H1 (cell line): Measurements from ENCODE around the gene PREB. TPM values are rescaled to one million over a fixed set of nuclear protein-coding genes. Genes with fewer than 3 reads are reported as not detected.

Source experiments
- CTCF ChIA-PET: fragments of 300-600 bp; sonication (Branson Sonifier 250); formaldehyde crosslinking; loops from one replicate; lab custom pipeline; 2021; ENCODE audit not compliant: partially characterized antibody; lab: Charles Lee
- POLR2A ChIA-PET: fragments of 300-600 bp; sonication (Branson Sonifier 250); formaldehyde crosslinking; loops from one replicate; lab custom pipeline; 2021; ENCODE audit warnings: inconsistent platforms; ENCODE audit not compliant: partially characterized antibody; lab: Charles Lee
- DNase-seq, 2 experiments: peaks; one replicate each; pipeline versions ENCODE4 v3.0.0 to v3.0.0-alpha.2; 2010 to 2022; ENCODE audit warnings: low spot score in 2 of 2, low read depth in 1 of 2, mixed read lengths in 1 of 2
- FAIRE-seq: peaks from 2 replicates; lab custom pipeline; 2011; peaks lifted over from hg19 to GRCh38; lab: Jason Lieb, UNC
- H2AFZ ChIP-seq: 2 replicates; pipeline ENCODE4 v1.8.1; 2012; ENCODE audit warnings: low read length, inconsistent platforms
- H2AK5ac ChIP-seq: 2 replicates; pipeline ENCODE4 v1.6.1; 2013; ENCODE audit warnings: low read depth, low read length
- H2BK120ac ChIP-seq: replicated peaks from 2 replicates; pipeline ENCODE3; 2013; ENCODE audit warnings: low read depth, low read length, inconsistent platforms
- H2BK12ac ChIP-seq: 2 replicates; pipeline ENCODE4 v1.6.1; 2013; ENCODE audit warnings: low read depth, low read length
- H2BK15ac ChIP-seq: 2 replicates; pipeline ENCODE4 v1.6.1; 2013; ENCODE audit warnings: low read length
- H2BK20ac ChIP-seq: 2 replicates; pipeline ENCODE4 v1.6.1; 2013; ENCODE audit warnings: low read length
- H2BK5ac ChIP-seq: 2 replicates; pipeline ENCODE4 v1.6.1; 2013; ENCODE audit warnings: low read depth, low read length
- H3K14ac ChIP-seq: 2 replicates; pipeline ENCODE4 v1.6.1; 2013; ENCODE audit warnings: inconsistent platforms; ENCODE audit not compliant: insufficient read length
- H3K18ac ChIP-seq: 2 replicates; pipeline ENCODE4 v1.6.1; 2013; ENCODE audit warnings: low read length; ENCODE audit errors: extremely low read depth
- H3K23ac ChIP-seq: 2 replicates; pipeline ENCODE4 v1.6.1; 2013; ENCODE audit warnings: inconsistent platforms; ENCODE audit not compliant: insufficient read length
- H3K23me2 ChIP-seq: 2 replicates; pipeline ENCODE4 v1.6.1; 2013; ENCODE audit warnings: low read depth, low read length
- H3K27ac ChIP-seq: 2 replicates; pipeline ENCODE4 v1.6.1; 2011; ENCODE audit warnings: low read depth, low read length, inconsistent platforms
- H3K27me3 ChIP-seq, 4 experiments: replicated peaks in 1 of 4; 1 replicate in 1 of 4; 2 replicates in 3 of 4; pipeline versions ENCODE4 v1.6.1 to v1.8.1; 2011 to 2013; ENCODE audit warnings: low read length in 3 of 4, mild to moderate bottlenecking in 3 of 4, inconsistent platforms in 2 of 4, mixed read lengths in 2 of 4, moderate library complexity in 1 of 4; ENCODE audit not compliant: control insufficient read depth in 3 of 4, insufficient read depth in 3 of 4; ENCODE audit errors: extremely low read depth in 1 of 4
- H3K36me3 ChIP-seq, 4 experiments: 2 replicates each; pipeline versions ENCODE4 v1.6.1 to v1.8.1; 2011 to 2013; ENCODE audit warnings: mild to moderate bottlenecking in 4 of 4, low read length in 3 of 4, moderate library complexity in 2 of 4, control low read depth in 1 of 4, inconsistent platforms in 1 of 4; ENCODE audit not compliant: insufficient read depth in 4 of 4, control insufficient read depth in 2 of 4
- H3K4ac ChIP-seq: replicated peaks from 2 replicates; pipeline ENCODE3; 2013; ENCODE audit warnings: low read length, low read depth, mixed read lengths, inconsistent platforms; ENCODE audit not compliant: insufficient read length
- H3K4me1 ChIP-seq, 4 experiments: replicated peaks in 1 of 4; 1 replicate in 1 of 4; 2 replicates in 3 of 4; pipeline versions ENCODE4 v1.6.1 to v1.8.1; 2011 to 2013; ENCODE audit warnings: low read length in 3 of 4, inconsistent platforms in 2 of 4, mixed read lengths in 1 of 4; ENCODE audit not compliant: insufficient read depth in 4 of 4, control insufficient read depth in 3 of 4
- H3K4me2 ChIP-seq, 2 experiments: 2 replicates each; pipeline versions ENCODE4 v1.6.1 to v1.8.1; 2011 to 2013; ENCODE audit warnings: low read depth in 2 of 2, low read length in 2 of 2, control low read depth in 1 of 2, inconsistent platforms in 1 of 2, mild to moderate bottlenecking in 1 of 2; ENCODE audit not compliant: insufficient read depth in 1 of 2
- H3K4me3 ChIP-seq, 4 experiments: fragments of 200-600, 300-600 bp in 1 of 4; sonication (generic), shearing (Covaris generic), sonication (Bioruptor Twin) in 1 of 4; 2 replicates each; pipeline versions ENCODE4 v1.5.1 to v1.8.1; 2011 to 2016; ENCODE audit warnings: low read length in 4 of 4, low read depth in 3 of 4, control low read depth in 2 of 4, inconsistent platforms in 2 of 4, mild to moderate bottlenecking in 2 of 4, mixed read lengths in 1 of 4, moderate library complexity in 1 of 4; ENCODE audit not compliant: insufficient read depth in 2 of 4; ENCODE audit errors: extremely low read depth in 1 of 4
- H3K56ac ChIP-seq: replicated peaks from 2 replicates; pipeline ENCODE3; 2013; ENCODE audit warnings: low read depth, mild to moderate bottlenecking, mixed read lengths, low read length, inconsistent platforms; ENCODE audit not compliant: insufficient read length
- H3K79me1 ChIP-seq: 2 replicates; pipeline ENCODE4 v1.6.1; 2013; ENCODE audit warnings: low read depth, low read length, control low read depth
- H3K79me2 ChIP-seq, 2 experiments: 2 replicates each; pipeline versions ENCODE4 v1.6.1 to v1.8.1; 2012 to 2013; ENCODE audit warnings: low read length in 2 of 2, mild to moderate bottlenecking in 2 of 2, inconsistent platforms in 1 of 2; ENCODE audit not compliant: insufficient read depth in 2 of 2, control insufficient read depth in 1 of 2
- H3K9ac ChIP-seq, 4 experiments: replicated peaks in 1 of 4; 1 replicate in 1 of 4; 2 replicates in 3 of 4; pipeline versions ENCODE4 v1.6.1 to v1.8.1; 2011 to 2013; ENCODE audit warnings: low read depth in 3 of 4, low read length in 3 of 4, control low read depth in 2 of 4, mild to moderate bottlenecking in 2 of 4, moderate library complexity in 2 of 4, inconsistent platforms in 1 of 4; ENCODE audit errors: extremely low read depth in 1 of 4
- H3K9me3 ChIP-seq, 2 experiments: 2 replicates each; pipeline versions ENCODE4 v1.6.1 to v1.8.1; 2012 to 2013; ENCODE audit warnings: mild to moderate bottlenecking in 2 of 2, moderate library complexity in 2 of 2, control low read depth in 1 of 2, inconsistent platforms in 1 of 2, low read depth in 1 of 2, low read length in 1 of 2, mixed read lengths in 1 of 2; ENCODE audit not compliant: insufficient read depth in 2 of 2
- H4K20me1 ChIP-seq, 2 experiments: replicated peaks in 1 of 2; 2 replicates each; pipeline versions ENCODE3 to v1.8.1; 2011 to 2013; ENCODE audit warnings: inconsistent platforms in 2 of 2, low read length in 2 of 2, mild to moderate bottlenecking in 1 of 2; ENCODE audit not compliant: insufficient read depth in 2 of 2, control insufficient read depth in 1 of 2
- H4K5ac ChIP-seq: 2 replicates; pipeline ENCODE4 v1.6.1; 2013; ENCODE audit warnings: low read length, low read depth, mixed read lengths, inconsistent platforms; ENCODE audit not compliant: insufficient read length
- H4K8ac ChIP-seq: 2 replicates; pipeline ENCODE4 v1.8.0; 2013; ENCODE audit warnings: mild to moderate bottlenecking, moderate library complexity, low read length, inconsistent platforms; ENCODE audit not compliant: insufficient read depth; ENCODE audit errors: extremely low read depth
- H4K91ac ChIP-seq: replicated peaks from 2 replicates; pipeline ENCODE3; 2013; ENCODE audit warnings: low read length, mixed read lengths, inconsistent platforms; ENCODE audit not compliant: insufficient read length
- EZH2 ChIP-seq: fragments of 200-600 bp; sonication (generic); IDR thresholded peaks from 2 replicates; pipeline ENCODE4 v1.7.1; 2012; ENCODE audit warnings: low read depth, mild to moderate bottlenecking, moderate library complexity, low read length, inconsistent platforms; ENCODE audit not compliant: severe bottlenecking
- KDM5A ChIP-seq: fragments of 200-600 bp; IDR thresholded peaks from 2 replicates; pipeline ENCODE4 v1.7.1; 2012; ENCODE audit warnings: mild to moderate bottlenecking, low read length, inconsistent platforms, mixed read lengths
- POU5F1 ChIP-seq: IDR thresholded peaks from 2 replicates; pipeline ENCODE4 v1.6.1; 2011; ENCODE audit warnings: low read depth, mild to moderate bottlenecking, low read length, moderate library complexity
- RNF2 ChIP-seq: fragments of 200-900, 300-1000 bp; sonication (generic); IDR thresholded peaks from 2 replicates; pipeline ENCODE4 v1.7.1; 2016; ENCODE audit warnings: borderline replicate concordance, low read depth, mild to moderate bottlenecking, antibody characterized with exemption, low read length; ENCODE audit not compliant: poor library complexity, severe bottlenecking; ENCODE audit errors: missing control alignments
- TAF1 ChIP-seq: IDR thresholded peaks from 2 replicates; pipeline ENCODE4 v1.6.1; 2011; ENCODE audit warnings: mild to moderate bottlenecking, low read depth, low read length
- WGBS, 2 experiments: shearing (Covaris generic) in 1 of 2; methylation state at CpG; one replicate each; pipeline versions ENCODE4 v1.1.6 to v1.1.7; 2013 to 2015; ENCODE audit warnings: low lambda C conversion rate in 2 of 2, mixed read lengths in 2 of 2, inconsistent platforms in 1 of 2, low coverage in 1 of 2, missing lambda C conversion rate in 1 of 2; ENCODE audit not compliant: insufficient replicate concordance in 2 of 2, insufficient coverage in 1 of 2, insufficient read length in 1 of 2; ENCODE audit errors: extremely low coverage in 1 of 2, missing lambda C conversion rate in 1 of 2; 5-methylcytosine and 5-hydroxymethylcytosine counted together
- polyA plus RNA-seq, 7 experiments: library from polyadenylated mRNA; depleted of rRNA in 3 of 7; stranded (reverse) in 5 of 7; unstranded in 2 of 7; fragments of >200 nt in 5 of 7; fragments of 200-250 nt in 2 of 7; gene quantifications; 1 replicate in 5 of 7; 2 replicates in 1 of 7; 4 replicates in 1 of 7; pipeline versions ENCODE4 v1.2.1 to v1.2.3, GENCODE V29; 2011 to 2013; ENCODE audit warnings: missing spikeins in 2 of 7, mixed read lengths in 2 of 7
- total RNA-seq: library from RNA; stranded (reverse); fragmentation: NEBNext Ultra II Directional; extraction: Animal tissue kit (Norgen Biotek cat#: 25700); gene quantifications from 2 replicates; pipeline ENCODE4 v1.2.1, GENCODE V29; 2021

PREB gene
- total and polyA plus RNA-seq, 2 of the 8 experiments (the other 6 are each of a cell fraction or from before 2014, with no cell fraction given), result 54.1 to 72.2 TPM

GRCh38 chr2:27083410-27084296 is 50.8 kb downstream of the PREB start:
- no peak overlapping the region for H2AK5ac ChIP-seq
- peaks cover 0 to 9% (median 4%) of the 10 kb centered on the region in 4 experiments; a peak in 2 of 7 replicates for H3K27me3 ChIP-seq
- 81% methylated on average over 20 of the region's 20 CpGs; no CpG with 5 or more reads in 1 of the 2 experiments for WGBS, 2 experiments
- ChIA-PET CTCF (interaction anchor here (1.1 to 16.5 kb wide), 8 partner anchors 9 to 86 kb away, joined by 3 to 160 read pairs (median 6); partner anchors contain the start of genes AGBL5, OST4 and PREB), POLR2A (interaction anchor here (0.8 to 5.9 kb wide), 8 partner anchors 11 to 273 kb away, joined by 3 to 63 read pairs (median 6); partner anchors contain the start of genes AGBL5, ATRAID, GTF3C2 and OST4)
- no peak overlapping the region for H3K14ac ChIP-seq
- H2BK120ac ChIP-seq, result no peak overlapping the region
- peak overlapping the region; percentile 75; the same call in 1 of the 2 replicates for H4K8ac ChIP-seq
- no peak overlapping the region for H3K9ac ChIP-seq
- no peak overlapping the region for H2AFZ ChIP-seq
- peak overlapping the region; percentile 72; the same call in 1 of the 2 replicates for H2BK15ac ChIP-seq
- H4K20me1 ChIP-seq, result no peaks in the 10 kb centered on the region
- no peak overlapping the region for H3K4me3 ChIP-seq
- no peaks in the 10 kb centered on the region for H3K9me3 ChIP-seq
- H2BK5ac ChIP-seq, result no peak overlapping the region
- H3K23ac ChIP-seq, result no peak overlapping the region
- H3K4me1 ChIP-seq, result peaks cover 4 to 31% (median 13%) of the 10 kb centered on the region in 4 experiments
- no peak overlapping the region for H3K27ac ChIP-seq
- DNase-seq, result no peak
- no peak overlapping the region for H4K91ac ChIP-seq
- H3K79me2 ChIP-seq, result no peaks in the 10 kb centered on the region
- peaks cover 13% of the 10 kb centered on the region; the same call in 1 of the 2 replicates for H3K23me2 ChIP-seq
- no peaks in the 10 kb centered on the region for H3K79me1 ChIP-seq
- H3K56ac ChIP-seq, result no peak overlapping the region
- H3K18ac ChIP-seq, result no peak overlapping the region
- no peak overlapping the region for H2BK20ac ChIP-seq
- H4K5ac ChIP-seq, result no peak overlapping the region
- no peak overlapping the region for H2BK12ac ChIP-seq
- H3K4me2 ChIP-seq, result no peak overlapping the region
- FAIRE-seq, result no peak
- no peaks in the 10 kb centered on the region for H3K36me3 ChIP-seq
- no peak overlapping the region for H3K4ac ChIP-seq
- TF ChIP-seq POU5F1 (no peak), TAF1 (no peak), RNF2 (no peak), KDM5A (no peak), EZH2 (no peak)
